Amygdala (tissue), 56 donors: ENCODE results near the gene ZNF33A.
"Not testable (repeated sequence)": the region's sequence is repeated elsewhere in the genome, so short reads cannot be mapped to it uniquely, and the experiment has no call there.

Experiments used
- DNase-seq, 56 donors: peaks; one replicate each; lab custom pipeline; 2025; lab: John Stamatoyannopoulos, UW

The ZNF33A gene

DNA sequence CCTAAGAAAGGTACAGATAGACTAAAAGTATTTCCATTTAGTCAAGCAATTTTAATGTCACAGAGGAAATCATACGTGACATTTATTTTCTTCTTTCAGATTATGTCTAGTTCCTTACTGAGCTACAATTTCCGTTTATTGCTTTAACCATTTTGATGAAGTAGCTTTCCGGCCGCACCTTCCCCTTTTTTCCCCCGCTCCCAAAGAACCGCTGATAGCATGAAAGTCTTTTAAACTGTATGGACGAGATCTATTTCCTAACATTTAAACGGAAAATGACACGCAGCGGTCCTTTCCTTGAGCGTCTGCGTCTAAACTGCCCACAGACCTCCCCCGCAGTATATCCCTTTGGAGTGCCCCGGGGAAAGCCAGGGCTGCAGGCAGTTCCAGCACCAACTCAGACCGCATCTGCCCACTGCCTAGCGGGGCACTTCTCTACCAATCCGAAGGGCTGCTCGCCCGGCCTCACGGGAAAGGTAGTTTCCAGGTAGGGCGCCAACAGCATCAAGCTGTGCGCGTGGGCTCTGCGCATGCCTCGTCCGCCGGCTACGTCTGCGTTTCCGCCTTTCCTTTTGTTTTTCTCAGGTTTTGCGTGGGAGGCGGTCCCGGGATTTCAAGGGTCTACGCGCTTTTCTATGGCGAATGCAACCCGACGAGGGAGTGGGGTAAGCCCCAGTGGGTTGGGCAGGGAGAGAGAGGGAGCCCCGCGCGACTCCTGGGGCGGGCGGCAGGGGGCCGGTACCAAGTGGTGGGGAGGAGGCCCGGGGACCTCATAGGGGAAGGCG, at the start of gene ZNF33A:
Gene ZNF33A, plus strand, starts transcription at position 557 of the 785 bp plus-strand sequence. CDS start 1,667 bp downstream, outside the sequence.
- DNase-seq: peak; percentile 76 to 97 (median 90)

DNA sequence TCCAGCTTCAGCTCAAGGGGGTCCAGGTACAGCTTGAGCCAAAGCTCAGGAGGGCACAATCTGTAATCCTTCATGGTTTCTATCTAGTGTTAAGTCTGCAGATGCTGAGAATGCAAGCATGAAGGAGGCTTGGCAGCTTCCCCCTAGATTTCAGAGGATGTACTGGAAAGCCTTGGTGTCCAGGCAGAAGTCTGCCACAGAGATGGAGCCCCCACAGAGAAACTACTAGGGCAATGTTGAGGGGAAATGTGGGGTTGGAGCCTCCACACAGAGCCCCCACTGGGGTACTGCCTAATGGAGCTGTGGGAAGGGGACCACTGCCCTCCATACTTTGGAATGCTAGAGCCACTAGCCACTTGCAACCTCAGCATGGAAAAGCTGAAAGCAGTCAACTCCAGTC, 45.5 kb upstream of the ZNF33A start:
- DNase-seq: no peak

DNA sequence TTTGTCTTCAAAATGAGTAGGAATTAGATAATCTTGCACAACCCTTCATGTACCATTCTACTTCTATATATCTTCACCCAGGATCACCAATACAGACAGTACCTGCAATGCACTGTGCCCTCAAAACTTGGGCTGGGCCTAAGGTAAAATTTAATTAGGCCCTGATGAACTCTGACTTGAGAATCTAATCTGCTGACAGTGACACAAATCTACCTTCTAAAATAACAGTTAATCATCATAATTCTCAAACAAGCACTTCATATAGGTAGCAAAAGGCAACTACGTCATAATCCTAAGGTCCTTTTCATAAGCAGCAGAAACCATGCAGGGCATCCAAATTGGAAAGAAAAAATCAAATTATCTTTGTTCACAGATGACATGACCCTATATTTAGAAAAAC, 38.1 kb upstream of the ZNF33A start:
- no peak for DNase-seq

DNA sequence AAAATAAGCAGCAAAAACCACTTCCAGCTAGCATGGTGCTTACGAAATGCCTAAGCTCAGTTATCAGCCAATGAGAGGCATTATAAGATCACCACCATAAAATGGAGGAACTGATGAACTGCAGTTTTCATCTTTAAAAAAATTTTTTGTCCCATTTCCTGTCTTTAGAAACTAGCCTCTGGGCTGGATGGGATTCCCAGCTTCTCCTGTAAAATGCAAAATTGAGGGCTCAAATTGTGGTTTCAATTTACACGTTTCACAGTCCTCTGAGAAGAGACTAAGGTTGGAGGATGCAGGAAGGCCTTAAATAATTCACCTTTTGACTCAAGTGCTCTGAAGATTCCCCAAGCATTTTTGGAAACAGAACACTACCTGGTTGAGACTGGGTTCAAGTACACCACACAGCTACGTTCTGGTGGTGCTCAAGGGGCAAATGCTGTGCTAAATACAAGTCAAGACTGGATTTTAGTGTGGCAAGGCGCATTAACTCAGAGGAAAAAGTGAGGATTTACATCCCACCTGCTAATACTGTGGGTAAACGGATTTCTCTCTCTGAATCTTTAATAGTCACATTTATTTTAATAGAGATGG, 35.0 kb upstream of the ZNF33A start:
- peak in 5 of 56 donors; percentile 1 to 6 (median 4) for DNase-seq

DNA sequence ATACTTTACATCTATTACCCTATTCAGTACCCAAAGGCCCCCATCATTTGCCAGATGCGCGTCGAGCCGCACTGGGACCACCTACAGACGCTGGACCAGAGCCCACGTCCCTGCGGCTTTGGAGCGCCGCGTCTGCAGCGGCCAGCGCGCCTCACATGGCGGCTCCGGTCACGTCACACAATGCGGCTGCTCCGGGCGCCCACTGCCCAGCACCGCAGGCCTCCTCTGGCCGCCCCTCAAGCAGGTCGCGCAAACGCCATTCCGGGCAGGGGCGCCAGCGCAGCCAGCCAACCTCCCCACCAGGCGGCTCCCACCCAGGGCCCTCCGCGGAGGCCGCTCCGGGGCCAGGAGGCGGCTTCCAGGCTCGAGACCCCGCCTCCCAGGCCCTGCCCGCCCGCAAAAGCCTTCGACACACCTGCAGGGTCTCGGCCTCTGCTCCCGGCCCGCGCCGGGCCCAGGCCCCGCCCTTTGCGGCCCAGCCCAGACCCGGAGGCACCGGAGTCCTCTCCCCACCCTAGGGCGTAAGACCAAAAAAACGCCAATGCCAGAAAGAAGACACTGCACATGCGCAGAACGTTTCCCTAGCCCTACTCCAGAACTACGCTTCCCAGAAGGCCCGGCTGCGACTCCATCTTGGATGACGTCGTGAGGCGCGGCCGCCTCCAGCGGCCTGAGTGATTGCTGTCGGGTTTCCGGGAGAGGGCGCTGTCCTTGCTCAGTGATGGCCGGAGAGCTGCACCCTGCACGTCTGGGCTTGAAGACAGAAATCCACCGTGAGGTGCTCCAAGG, 34.2 kb upstream of the ZNF33A start, which contains the start of gene ZNF25:
Gene ZNF25, minus strand, starts transcription at position 557 of the 789 bp plus-strand sequence. CDS start 4,925 bp downstream, outside the sequence.
- peak; percentile 82 to 99 (median 97) for DNase-seq

DNA sequence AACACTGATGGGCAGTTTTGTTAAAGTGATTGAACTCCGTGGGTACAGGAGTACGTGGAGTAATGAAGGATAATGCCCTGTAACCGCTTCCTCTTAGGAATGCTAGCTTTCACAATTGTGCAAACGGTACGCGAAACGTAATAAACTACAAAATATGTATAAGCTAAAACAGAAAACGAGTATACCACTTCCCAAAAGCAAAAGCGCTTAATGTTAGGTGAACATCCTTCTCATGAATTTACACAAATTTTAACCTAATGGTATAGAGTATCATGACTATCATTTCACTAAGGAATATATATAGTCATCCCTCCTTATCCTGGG, 33.6 kb upstream of the ZNF33A start:
- no peak for DNase-seq

DNA sequence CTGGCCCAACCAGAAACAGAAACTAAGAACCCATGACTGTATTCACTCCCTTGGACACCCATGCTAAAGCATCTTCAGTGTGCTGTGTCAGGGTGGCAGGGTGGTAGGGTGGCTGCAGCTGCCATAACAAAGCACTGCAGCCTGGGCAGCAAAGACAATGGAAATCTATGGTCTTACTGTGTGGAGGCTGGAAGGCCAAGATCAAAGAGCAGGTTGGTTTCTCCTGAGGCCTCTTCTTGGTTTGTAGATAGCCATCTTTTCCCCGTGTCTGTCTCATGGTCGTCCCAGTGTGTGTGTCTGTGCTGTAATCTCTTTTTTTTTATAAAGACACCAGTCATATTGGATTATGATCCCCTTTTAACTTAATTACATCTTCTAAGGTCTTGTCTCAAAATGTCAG, 18.8 kb upstream of the ZNF33A start:
- no peak for DNase-seq

DNA sequence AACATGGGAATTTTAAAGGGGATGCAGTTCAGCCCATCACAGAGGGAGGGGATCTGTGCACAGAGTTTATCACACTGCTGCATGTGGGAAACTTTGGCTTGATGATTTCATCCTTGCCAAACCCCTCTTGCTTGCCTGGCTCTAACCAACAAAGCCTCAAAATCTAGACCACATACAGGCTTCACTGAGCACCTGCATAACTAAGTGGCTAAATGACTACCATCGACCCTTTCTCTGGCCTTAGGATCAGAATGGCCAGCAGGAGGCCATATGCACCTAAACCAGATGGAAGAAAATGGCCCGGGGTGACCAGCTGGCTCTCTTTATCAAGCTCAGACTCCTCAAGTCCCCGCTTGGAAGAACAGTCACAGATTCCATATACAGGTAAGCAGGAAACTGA, 18.4 kb upstream of the ZNF33A start:
- no peak for DNase-seq

DNA sequence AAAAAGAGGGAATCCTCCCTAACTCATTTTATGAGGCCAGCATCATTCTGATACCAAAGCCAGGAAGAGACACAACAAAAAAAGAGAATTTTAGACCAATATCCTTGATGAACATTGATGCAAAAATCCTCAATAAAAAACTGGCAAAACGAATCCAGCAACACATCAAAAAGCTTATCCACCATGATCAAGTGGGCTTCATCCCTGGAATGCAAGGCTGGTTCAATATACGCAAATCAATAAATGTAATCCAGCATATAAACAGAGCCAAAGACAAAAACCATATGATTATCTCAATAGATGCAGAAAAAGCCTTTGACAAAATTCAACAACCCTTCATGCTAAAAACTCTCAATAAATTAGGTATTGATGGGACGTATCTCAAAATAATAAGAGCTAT, 11.6 kb upstream of the ZNF33A start:
- DNase-seq: not testable (repeated sequence)

DNA sequence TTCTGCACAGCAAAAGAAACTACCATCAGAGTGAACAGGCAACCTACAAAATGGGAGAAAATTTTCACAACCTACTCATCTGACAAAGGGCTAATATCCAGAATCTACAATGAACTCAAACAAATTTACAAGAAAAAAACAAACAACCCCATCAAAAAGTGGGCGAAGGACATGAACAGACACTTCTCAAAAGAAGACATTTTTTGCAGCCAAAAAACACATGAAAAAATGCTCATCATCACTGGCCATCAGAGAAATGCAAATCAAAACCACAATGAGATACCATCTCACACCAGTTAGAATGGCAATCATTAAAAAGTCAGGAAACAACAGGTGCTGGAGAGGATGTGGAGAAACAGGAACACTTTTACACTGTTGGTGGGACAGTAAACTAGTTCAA, 10.0 kb upstream of the ZNF33A start:
- not testable (repeated sequence) for DNase-seq

DNA sequence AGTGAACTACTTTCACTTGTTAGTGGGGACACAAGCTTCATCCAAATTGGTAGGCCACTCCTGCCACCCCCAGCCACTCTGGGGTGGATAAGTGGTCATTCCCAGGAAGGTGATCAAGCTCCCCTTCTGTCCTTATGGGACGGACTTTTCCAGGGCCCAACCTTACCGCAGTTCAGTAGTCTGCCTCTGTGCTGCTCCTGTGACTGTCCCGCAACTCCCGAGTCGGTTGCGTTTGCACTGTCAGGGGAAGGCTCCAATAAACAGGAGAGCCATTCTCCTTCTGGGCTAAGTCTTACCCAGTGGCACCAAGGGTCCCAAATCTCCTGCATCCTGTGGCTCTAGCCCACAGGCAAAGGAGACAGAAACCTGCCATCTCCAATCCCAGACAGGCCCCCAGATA, 7.4 kb upstream of the ZNF33A start:
- DNase-seq: no peak

DNA sequence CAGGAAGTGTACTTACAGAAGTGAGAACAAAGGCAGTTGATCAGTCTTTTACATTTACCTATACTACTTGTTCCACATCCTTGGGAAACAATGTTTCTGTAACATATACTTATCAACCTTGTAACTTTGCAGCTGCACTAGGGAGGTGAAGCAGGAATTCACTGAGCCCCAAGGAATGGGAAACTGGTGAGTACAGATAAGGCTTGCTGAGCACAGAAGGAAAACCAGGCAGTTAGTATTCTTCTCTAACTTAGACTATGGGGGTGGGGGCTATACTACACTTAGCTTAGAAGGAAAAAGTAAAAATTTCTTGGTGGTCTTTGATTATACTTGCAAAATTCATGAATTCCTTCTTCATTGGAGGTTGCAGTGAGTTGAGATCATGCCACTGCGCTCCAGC, 6.9 kb upstream of the ZNF33A start:
- DNase-seq: no peak

DNA sequence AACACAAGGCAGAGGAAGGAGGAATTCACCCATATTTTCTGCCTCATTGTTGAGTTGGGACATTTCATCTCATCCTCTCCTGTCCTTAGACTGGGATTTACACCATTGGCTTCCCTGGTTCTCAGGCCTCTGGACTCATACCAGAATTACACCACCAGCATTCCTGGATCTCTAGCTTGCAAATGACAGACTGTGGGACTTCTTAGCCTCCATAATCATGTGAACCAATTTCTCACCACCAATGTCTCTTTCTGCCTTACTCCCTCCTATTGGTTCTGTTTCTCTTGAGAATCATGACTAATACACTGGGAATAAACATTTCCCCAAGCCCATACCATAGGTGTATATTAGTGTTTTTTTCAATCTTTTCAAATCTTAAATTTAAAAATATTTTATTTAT, 2.9 kb upstream of the ZNF33A start:
- no peak for DNase-seq

DNA sequence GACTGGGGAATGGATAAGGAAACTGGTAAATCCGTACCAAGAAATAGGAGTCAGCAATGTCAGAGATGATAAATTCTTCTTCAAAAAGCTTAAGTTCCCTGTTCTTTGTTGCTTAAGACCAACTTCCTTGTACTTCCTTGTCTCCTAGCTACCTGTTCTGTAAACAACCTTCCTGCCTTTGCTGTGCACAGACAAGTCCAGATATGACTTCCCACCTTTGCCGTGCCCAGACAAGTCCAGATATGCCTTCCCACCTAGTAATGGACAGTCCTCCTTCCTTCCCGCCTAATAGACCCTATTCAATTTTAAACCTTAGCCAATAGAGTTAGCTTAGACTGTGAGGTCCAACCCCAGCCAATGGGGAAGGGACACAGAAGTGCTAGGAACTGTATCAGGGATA, 2.5 kb upstream of the ZNF33A start:
- no peak for DNase-seq

DNA sequence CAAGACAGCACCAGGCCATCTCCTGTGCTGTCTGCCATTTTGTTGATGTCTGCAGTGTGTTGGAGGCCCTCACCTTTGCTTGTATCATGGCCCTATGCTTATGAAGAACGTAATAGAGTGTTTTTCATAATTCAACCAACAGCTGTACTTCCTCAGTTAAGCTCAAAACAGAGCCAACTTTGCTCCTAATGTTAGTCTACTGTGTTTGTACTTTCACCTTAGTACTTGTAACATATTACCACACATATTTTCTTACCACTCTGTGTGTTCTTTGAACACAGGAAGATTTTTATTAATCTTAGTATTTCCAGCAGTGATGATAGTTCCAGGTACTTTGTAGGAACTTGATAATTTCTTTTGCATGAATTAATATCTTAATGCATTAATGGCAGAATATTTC, 5.9 kb downstream of the ZNF33A start:
- DNase-seq: no peak

DNA sequence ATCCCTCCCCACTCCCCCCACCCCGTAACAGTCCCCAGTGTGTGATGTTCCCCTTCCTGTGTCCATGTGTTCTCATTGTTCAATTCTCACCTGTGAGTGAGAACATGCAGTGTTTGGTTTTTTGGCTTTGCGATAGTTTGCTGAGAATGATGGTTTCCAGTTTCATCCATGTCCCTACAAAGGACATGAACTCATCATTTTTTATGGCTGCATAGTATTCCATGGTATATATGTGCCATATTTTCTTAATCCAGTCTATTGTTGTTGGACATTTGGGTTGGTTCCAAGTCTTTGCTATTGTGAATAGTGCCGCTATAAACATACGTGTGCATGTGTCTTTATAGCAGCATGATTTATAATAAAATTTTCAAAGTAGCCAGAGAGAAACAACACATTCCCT, 8.6 kb downstream of the ZNF33A start:
- not testable (repeated sequence) for DNase-seq

DNA sequence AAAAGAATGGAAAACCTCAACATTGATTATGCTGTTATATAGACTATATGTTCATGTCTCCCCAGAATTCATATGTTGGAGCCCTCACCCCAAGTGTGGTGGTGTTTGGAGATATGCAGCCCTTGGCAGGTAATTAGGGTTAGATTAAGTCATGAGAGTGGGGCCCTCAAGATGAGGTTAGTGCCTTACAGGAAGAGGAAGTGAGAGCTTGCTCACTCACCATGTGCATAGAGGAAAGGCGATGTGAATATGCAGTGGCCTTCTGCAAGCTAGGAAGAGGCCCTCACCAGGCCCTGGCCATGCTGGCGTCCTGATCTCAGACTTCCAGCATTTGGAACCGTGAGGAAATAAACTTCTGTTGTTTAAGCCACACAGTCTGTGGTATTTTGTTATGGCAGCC, 14.8 kb downstream of the ZNF33A start:
- no peak for DNase-seq

DNA sequence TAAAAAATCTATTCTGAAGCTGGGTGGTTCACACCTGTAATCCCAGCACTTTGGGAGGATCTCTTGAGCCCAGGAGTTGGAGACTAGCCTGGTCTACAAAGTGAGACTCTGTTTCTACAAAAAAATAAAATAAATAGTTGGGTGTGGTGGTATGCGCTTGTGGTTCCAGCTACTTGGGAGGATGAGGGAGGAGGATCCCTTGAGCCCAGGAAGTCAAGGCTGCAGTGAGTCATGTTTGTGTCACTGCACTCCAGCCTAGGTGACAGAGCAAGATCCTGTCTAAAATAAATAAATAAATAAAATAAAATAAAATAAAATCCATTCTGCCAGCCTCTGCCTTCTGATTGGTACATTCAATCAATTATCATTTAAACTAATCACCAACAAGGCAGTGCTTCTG, 17.5 kb downstream of the ZNF33A start:
- no peak for DNase-seq

DNA sequence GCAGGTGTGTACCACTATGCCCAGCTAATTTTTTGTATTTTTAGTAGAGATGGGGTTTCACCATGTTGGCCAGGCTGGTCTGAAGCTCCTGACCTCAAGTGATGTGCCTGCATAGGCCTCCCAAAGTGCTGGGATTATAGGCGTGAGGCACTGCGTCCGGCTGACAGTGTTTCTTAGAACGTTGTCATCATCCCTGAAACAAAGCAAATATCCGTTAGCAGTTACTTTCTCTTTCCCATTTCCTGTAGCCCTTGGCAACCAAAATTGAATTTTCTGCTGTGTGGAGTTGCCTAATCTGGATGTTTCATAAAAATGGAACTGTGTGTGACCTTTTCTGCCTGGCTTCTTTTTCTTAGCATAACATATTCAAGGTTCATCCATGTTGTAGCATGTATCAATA, 22.4 kb downstream of the ZNF33A start:
- DNase-seq: no peak

DNA sequence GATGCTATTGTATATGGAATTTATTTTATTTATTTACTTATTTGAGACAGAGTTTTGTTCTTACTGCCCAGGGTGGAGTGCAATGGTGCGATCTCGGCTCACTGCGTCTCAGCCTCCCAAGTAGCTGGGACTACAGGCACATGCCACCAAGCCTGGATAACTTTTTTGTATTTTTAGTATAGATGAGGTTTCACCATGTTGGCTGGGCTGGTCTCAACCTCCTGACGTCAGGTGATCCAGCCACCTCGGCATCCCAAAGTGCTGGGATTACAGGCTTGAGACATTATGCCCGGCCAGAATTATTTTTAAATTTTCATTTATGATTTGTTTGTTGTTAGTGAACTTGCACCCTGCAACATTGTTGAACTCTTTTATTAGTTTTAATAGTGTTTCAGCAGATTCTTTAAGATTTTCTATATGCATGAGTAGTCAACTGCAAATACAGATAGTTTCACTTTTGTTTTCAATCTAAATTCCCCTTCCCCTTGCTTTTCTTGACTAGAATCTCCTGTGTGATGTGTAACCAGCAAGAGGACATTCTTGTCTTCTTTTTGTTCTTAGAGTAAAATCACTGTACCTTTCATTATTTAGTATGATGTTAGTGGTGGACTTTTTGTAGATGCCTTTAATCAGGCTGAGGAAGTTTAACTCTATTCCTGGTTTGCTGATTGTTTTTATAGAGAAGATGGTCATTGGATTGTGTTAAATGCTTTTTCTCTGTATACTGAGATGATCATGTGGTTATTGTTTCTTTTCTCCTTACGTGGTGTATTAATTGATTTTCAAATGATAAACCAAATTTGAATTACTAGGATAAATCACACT, 27.8 kb downstream of the ZNF33A start:
- DNase-seq: no peak

DNA sequence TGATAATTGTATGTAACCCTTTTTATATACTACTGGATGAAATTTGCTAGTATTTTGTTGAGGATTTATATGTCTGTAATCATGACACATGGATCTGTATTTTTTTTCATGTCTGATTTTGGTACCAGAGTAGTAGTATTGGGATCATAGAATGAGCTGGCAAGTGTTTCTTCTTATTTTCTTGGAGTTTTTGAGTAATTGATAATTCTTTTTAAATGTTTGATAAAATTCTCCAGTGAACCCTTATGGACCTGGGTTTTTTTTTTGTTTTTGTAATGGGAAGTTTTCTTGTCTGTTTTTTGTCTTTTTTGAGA, 28.4 kb downstream of the ZNF33A start:
- no peak for DNase-seq
